Panc1 (cell line): ENCODE measurements around the gene NSDHL.

Source experiments
- CTCF ChIP-seq: fragments of 450-650 bp; IDR thresholded peaks from 2 replicates; pipeline ENCODE4 v1.5.1; 2017; ENCODE audit warnings: mild to moderate bottlenecking
- TCF7L2 ChIP-seq: IDR thresholded peaks from 2 replicates; pipeline ENCODE4 v1.6.1; 2011; ENCODE audit warnings: mild to moderate bottlenecking, low read depth, low read length, inconsistent platforms
- TF ChIP-seq, protein P1 (sequence below), 2 experiments: IDR thresholded peaks; 2 replicates each; pipeline ENCODE4 v1.6.1; 2011 to 2012; ENCODE audit warnings: low read depth in 2 of 2, control low read depth in 1 of 2, low read length in 1 of 2, mild to moderate bottlenecking in 1 of 2, moderate library complexity in 1 of 2; ENCODE audit not compliant: insufficient read depth in 1 of 2

DNA sequence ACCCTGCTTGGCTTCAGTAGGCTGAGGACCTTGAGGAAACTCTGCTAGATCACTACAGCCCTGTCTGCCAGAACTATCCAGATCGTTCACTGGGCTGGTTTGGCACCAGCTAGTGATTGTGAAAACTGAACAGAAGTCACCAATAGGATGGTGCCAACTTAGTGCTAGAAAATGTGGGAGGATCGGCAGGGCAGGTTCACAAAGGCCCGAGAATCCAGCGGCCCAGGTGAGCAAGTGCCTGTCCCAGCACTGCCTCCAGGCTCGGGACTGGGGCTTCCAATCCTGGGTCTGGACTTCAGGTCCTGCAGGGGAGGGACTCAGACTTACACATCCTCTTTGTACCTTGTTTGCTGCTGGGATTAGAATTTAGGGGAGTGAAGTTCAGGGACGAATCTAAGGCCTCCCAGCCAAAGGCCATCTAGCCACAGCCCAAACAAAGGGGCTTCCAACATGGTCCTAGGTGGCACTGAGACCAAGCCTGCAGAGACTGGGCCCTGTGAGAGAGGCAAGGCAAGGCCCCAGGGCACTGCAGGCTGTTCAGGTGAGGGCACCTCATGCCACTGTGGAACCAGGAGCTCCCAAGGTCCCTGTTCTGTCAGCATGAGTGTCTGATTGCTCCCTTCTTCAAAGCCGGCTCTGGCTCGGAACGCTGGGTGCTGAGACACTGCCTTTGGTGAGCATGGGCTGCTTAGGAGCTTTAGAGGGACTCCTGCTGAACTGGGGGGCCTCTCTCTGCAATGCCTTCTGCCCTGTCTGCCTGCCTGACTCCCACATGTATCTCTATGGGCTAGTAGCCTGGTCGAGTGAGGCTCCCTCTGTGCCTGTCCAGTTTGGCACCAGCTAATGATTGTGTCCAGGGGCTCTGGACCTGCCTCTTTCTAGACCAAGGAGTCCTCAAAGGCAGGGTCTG is 46.3 kb downstream of the NSDHL start:
- TF ChIP-seq CTCF (no peak), TCF7L2 (no peak)
- TF ChIP-seq, protein P1, sequence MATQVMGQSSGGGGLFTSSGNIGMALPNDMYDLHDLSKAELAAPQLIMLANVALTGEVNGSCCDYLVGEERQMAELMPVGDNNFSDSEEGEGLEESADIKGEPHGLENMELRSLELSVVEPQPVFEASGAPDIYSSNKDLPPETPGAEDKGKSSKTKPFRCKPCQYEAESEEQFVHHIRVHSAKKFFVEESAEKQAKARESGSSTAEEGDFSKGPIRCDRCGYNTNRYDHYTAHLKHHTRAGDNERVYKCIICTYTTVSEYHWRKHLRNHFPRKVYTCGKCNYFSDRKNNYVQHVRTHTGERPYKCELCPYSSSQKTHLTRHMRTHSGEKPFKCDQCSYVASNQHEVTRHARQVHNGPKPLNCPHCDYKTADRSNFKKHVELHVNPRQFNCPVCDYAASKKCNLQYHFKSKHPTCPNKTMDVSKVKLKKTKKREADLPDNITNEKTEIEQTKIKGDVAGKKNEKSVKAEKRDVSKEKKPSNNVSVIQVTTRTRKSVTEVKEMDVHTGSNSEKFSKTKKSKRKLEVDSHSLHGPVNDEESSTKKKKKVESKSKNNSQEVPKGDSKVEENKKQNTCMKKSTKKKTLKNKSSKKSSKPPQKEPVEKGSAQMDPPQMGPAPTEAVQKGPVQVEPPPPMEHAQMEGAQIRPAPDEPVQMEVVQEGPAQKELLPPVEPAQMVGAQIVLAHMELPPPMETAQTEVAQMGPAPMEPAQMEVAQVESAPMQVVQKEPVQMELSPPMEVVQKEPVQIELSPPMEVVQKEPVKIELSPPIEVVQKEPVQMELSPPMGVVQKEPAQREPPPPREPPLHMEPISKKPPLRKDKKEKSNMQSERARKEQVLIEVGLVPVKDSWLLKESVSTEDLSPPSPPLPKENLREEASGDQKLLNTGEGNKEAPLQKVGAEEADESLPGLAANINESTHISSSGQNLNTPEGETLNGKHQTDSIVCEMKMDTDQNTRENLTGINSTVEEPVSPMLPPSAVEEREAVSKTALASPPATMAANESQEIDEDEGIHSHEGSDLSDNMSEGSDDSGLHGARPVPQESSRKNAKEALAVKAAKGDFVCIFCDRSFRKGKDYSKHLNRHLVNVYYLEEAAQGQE (IDR thresholded peaks at IDR 0.05; ENCODE audit: insufficient read depth in 1 of 2, low read depth in 2 of 2, low read length in 1 of 2), result no peak
